Stimulated activated CD8-positive, alpha-beta memory T cell treated with anti-CD3 and anti-CD28 coated beads, Interleukin-7, amount 100 ng/mL, for 1 hour (primary cell): Measurements from ENCODE around the gene ASTN2.

Source experiments
- DNase-seq, 2 donors: peaks; one replicate each; pipeline ENCODE4 v3.0.0-alpha.2; 2020; ENCODE audit warnings: low read depth in 2 of 2

ASTN2 gene

DNA sequence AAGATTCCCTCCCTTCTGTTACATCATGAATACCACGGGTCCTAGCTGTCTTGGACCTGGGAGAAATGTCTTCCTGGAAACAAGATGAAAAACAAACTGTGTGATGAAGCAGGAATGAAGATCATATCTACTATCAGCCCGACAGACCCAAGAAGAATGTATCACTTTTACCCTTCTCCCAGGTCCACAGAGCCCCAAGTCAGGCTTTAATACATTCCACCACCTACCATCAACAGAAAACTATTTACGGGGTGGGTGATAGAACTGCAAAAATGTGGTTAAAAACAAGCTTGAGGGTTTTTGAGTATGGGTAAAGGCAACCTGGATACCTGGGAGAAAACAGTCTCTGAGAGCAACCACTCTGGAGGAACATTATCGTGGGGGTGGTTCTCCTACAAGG lies 400.8 kb downstream of the ASTN2 start:
- no peak for DNase-seq

DNA sequence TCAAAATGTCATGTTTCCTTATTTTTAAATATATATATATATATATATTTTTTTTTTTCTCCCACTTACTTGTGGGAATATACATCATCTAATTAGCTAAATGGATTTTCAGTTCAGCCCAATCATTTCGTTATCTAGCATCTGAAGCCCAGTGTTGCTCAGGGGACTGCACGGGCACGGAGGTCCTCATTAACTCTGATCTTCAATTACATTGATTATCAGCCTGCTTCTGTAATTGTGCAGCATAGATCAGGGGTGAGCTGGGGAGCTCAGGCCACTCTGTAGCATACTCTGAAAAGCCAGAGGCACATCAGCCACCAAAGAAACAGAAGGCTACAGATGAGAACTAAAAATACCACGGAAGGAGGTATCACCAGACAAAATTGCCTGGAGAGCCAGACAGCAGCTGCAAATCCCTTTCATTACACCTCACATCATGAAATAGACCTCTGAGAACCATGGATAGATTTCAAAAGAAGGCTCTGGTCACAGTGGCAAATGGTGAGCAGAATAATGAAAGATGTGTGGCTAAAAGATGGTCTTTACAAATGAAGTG lies 401.3 kb downstream of the ASTN2 start:
- DNase-seq, result no peak

DNA sequence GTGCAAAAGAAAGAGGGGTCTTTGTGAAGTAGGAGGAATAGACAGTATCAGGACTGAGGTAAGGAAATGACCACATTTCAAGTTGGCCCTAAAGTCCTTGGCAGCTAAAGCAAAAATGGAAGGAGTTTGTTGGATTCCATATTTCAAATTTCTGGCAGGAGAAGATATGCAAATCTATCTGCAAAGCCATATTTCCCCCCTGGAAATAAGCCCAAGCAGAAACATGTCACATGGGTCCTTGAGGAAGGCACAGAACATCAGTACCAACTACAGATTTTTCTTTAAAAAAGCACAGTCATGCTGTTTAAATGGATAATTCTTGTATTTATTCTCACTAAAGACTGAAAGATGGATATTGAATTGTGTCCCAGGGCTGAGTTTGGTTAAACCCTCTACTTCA lies 404.8 kb downstream of the ASTN2 start:
- DNase-seq, result no peak

DNA sequence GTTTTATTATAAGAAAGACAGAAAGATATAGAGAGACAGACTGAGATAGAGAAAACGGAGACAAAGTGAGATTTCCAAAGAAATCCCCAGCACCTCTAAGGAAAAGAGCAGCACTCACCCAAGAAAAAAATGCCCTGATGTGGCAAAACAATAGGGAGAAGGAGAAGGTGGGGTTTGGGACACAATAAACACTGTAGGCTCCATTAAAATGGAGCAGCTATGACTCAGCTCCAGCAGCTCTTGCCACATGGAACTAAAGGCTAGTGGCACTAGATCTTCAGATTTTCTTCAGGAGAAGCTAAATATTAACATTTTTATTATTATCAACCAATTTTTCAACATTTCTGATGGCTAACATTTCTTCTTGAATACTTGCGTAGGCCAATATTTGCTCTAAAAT lies 406.0 kb downstream of the ASTN2 start:
- no peak for DNase-seq

DNA sequence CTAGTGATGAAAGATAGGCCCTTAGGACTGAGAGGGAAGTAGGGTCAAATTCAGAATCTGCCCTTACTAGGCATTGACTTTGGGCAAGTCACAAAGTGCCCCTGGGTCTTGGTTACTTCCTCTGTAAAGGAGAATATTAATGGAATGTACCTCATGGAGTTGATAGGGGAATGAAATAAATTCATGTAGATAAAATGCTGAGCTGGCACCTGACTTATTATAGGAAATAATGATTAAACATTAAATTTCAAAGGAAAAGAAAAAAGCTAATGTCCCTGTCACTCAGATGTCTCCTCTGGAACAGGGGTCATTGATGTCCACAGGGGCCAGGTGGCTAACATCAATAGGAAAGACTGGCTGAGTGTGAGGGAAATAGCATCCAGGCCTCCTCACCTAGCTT lies 406.4 kb downstream of the ASTN2 start:
- no peak for DNase-seq

DNA sequence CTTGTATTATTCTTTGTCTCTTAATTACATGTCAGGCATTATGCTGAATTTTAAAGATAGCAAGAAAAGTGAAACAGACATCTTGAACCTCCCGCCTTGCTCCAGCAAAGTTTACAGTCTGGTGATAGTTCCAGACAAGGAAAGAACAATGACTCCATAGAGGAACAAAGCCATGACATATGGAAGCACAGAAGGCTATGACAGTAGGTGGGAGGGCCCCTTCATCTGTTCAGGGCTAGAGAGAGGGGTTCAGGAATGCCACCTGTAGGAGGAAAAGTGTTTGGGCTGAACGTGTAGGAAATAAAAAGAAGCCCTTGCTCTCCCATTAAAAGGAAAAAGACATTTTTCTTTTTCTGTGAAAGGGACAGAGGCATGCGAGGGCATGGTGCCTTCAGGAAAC lies 412.2 kb downstream of the ASTN2 start:
- DNase-seq, result no peak

DNA sequence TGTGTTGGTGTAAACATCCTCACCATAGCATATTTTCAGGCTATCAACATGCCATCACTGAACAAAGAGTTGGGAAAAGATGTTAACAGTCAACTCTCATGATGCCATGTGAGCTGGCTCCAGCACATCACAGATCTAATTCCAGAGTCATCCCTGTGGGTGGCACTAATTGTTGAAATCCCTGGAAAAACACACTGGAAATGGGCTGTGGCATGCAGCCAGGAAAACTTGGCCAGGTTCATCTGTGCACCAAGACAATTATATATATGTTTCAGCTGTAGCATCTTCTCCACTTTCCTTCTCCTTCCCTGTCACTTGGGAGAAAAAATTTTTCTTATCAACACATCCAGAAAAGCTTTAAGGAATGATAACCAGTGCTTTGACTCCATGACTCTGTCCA lies 414.0 kb downstream of the ASTN2 start:
- DNase-seq, result no peak

DNA sequence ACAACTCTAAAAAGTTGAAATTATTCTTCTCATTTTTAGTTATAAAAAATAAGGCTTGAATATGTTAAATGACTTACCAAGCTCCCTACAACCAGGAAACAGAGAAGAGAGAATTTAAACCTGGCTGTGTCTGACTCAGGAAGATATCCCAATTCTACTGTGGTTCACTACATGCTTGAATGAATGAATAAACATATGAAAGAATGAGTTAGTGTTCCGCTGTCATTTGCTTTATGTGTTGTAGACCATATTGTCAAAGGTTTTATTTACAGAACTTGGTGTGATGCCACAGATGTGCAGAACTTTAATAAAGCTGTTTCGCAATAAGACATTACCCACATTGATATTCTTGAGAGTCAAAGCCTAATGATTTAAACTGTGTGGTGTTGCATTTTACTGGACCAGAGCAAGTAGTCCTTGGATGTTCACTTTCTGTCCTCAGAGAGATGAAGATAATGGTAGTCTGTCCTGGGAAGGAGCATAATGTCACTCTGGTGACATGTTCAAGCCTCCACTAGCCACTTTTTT lies 414.6 kb downstream of the ASTN2 start:
- DNase-seq, result no peak

DNA sequence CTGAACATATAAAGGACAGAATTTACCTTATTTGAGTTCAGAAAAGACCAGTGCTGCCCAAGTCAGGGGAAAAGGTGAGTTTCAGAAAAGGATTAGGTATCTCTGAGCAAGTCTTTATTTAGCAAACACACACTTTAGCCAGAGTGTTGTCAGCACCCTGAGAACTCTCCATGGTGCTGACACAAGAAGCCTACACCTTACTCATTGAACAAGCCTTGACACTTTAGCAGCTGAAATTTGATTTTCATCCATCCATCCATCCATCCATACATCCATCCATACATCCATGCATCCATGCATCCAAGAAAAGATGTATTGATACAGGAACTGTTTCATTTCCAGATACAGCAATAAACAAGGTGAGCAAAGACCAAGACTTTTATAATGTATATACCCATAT lies 416.6 kb downstream of the ASTN2 start:
- no peak for DNase-seq

DNA sequence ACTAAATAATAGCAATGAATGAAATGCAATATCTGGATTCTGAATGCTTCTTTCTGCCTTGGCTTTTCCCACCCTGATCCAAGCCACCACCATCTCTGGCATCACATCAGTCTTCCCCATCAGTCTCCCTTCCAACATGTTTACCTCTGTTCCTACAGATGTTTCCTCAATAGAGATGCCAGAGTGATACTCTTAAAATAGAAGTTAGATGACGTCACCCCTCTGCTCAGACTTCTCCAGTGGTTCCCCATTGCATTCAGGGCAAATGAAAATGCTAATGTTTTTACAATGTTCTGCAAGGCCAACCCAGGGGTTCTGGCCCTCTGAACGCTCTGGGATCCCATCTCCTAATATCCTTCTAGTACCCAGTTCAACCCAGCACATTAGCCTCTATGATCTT lies 422.0 kb downstream of the ASTN2 start:
- no peak for DNase-seq

DNA sequence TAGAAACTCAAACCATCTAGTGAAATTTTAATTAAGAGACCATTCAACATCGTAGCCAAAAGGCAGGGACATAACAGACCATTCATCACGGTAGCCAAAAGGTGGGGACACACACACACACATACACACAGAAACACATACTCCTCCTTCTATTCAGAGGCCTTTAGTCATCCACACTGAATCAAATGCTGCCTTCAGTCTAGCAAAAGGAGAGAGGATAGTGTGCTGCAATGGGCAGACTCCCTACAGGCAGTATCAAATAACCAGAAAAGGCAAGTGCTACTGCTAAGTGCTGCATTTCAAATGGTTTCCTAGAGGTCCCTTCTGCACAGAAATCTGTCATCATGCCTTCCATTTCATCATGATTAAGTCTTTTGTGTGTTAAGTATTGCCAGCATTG lies 423.8 kb downstream of the ASTN2 start:
- DNase-seq, result no peak

DNA sequence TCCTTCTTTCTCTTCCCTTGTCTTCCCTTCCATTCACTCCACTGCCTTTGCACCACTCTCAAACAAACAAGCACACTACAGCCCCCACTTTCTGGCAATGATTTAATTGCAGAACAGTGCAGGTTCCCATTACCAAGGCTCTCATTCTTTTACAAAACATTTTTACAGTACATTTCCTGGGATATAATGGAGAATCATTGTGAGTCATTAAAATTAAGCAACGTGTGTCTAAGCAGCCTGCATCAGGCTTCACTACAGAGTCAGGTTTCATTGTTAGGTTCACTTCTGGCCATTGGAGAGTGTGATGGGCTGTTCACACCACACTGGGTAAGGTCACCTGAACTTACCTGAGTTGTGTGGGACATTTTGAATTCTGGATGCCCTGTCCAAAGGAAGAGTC lies 424.3 kb downstream of the ASTN2 start:
- DNase-seq, result no peak

DNA sequence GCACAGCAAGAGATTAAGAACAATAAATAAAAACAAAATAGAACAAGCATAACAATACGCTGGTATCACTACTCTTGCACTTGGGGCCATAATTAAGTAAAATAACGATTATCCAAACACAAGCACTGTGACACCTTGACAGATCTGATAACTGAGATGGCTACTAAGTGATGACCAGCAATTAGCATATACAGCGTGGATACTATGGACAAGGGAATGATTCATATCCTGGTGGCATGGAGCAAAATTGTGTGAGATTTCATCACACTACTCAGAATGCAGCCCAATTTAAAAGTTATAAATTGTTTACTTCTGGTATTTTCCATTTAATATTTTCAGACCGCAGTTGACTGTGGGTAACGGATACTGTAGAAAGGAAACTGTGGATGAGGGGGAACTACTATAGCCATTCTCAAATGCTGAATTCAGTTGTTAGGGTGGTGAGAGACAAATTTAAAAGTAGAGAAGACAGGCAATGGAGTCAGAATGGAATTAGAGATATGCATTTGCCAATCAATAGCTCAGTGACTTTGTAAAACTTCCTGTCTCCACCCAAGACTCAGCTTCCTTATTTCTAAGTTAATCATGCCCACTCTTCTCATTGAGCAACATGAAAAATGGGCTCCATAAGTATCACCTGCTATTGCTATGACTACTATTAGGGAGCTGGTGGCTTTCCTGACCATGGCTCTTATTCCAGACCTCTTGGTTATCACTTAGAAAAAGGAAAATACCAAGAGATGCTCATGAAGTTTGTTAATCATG lies 427.0 kb downstream of the ASTN2 start:
- no peak for DNase-seq

DNA sequence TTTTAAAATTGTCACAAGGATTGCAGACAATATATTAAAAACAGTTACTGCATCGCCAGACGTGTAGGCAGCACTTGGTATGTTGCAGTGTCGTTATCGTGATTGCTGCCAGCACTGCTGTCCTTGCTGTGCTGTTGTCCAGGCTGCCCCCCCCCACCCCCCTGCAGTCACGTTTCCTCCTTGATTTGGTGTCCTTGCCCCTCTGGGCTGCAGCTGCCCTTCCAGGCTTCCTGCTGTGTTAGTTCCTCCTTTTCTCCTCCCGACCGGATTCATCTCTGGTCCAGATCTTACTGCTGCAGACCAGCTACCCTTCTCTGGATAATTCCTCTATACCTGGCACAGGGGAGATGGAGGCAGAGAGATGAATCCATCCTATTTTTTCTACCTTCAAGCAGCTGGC lies 428.8 kb downstream of the ASTN2 start:
- no peak for DNase-seq

DNA sequence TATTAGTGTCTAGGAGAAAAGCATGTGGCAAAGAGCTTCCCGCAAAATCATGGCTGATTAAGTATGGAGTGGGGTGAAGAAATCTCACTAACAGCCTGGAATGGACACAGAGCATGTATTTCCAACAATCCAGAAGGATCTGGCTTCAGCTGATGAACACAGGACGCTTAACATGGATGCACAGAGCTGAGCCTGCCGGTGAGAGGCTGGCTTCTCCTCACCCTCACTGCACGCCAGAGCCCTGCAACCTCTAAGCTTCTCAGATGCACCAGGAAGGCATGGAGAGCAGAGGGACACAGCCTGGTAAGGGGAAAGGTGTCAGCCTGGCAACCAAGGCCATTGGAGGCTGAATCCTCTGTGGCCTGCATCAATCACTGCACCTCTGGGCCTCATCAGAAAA lies 429.3 kb downstream of the ASTN2 start:
- no peak for DNase-seq

DNA sequence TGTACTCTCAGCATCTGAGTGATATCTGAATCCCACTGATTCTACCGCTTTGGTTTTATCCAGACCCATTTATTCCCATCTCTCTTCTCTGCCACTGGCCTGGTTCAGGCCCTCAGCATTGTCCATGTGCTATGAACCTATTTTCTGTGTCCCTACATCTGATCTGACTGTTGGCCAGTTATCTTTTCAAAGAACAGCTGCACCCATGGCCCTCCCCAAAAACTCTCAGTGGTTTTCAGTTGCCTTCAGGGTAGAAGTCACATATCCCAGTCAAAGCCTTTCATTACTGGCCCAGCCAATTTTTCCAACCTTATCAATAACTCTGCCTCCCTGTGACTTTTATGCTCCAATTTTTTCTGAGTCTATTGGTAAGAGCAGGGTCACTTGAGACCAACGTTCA lies 430.7 kb downstream of the ASTN2 start:
- no peak for DNase-seq

DNA sequence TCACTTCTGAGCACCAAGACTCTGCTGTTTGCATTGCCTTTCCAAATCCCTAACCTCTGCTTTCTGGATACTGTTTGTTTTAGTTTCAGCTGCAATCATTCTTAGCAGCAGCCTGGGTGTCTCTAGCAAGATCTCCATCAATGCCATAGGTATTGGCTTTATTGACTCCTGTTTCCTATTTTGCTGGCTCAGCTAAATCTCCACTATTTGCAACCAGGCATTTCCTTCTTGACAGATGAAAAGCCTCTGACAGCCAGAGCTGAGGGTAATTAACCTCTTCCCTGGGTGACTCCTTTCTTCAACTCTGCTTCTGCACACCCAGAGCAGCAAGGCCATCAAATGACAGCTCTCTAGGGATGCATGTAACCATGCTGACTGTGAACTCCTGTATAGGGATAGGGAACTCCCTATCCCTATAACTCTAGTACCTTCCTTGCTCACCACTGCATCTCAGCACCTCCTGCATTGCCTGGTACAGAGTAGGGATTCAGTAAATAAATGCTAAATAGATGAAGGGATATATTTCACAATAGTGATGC lies 434.2 kb downstream of the ASTN2 start:
- DNase-seq, result no peak

DNA sequence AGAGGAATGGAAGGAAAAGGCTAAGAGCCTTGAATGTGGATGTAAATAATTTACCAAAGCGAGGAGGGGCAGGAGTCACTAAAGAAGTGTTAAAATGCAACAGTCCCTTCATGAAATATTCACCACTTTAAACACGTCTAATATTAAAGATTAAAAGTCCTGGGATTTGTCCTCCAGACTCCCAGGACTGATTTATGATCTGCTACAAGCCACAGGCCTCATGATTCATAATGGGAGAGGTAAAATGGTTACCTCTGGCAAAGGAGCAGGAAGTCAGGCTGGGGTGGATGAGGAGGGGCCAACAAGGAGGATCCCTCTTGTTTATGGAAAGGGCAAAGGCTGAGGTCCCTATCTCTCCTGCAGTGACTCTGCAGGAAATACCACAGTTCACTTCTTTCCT lies 435.4 kb downstream of the ASTN2 start:
- DNase-seq, result no peak

DNA sequence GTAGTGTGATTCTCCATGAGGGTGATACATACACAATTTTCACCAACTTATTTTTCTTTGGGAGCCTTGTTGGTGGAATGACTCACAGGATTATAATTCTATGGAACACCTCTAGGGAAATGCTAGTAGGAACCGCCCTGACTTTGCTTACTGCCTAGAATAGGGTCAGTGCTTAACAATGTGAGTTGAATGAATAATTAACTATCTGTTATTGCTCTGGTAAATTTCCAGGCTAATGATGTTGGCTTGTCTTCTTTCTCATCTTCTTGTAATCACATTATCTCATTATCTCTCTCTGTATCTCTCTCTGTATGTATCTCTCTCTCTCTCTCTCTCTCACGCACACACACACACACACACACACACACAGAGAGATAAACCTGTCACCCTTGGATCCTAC lies 436.7 kb downstream of the ASTN2 start:
- no peak for DNase-seq

DNA sequence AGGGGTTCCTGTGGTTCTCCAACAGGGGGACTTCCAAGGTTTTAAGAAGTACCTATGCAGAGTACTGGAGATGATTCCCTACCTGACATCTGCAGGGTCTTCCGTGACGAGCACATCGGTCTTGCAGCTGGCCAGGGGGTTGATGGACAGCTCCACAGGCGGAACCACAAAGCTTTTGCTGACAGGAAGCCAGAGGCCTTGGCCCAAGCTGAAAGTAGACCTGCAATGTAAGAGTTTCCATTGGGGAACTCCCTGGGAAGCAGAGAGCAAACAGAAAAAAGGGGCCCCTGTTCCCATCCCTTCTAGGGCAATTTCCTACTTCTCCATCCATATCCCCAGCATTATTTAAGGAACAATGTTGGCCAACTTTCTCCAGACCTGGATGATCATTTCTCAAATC lies 439.7 kb downstream of the ASTN2 start:
- DNase-seq, result no peak

DNA sequence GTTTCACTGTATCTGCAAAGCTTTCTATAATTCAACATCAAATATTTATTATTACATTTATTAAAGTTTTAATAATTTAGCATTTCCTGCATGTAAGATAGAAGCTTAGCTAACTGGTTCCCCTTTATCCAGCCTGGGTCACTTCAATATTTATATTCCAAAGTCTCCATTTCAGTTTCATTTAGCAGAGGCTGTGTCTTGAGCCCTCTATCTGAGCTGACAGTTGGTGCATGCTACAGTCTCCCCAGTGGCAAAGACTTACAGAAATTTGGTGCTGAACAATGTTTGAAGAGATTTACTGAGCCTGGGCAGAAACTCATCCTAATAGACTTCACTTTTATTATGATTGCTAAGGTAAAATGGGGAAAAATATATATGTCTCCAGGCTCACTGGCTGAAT lies 448.7 kb downstream of the ASTN2 start:
- no peak for DNase-seq

DNA sequence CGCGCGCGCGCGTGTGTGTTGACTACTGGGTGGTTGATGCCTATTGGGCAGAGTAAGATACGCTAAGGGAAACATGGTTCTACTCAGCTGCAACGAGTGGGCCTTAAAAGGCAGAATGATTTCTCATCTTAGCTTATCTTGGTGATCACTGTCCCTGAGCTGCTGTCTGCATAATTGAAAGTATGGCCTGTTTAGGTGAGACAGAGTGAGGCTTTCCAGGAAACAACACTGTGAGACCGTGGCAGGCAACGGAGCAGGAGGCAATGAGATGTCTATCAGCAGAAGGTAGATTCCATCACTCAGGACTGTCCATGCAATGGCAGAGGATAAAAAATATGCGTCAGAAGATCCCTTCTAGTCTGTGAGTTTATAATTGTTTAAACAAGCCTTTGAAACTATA lies 450.6 kb downstream of the ASTN2 start:
- DNase-seq, result no peak

DNA sequence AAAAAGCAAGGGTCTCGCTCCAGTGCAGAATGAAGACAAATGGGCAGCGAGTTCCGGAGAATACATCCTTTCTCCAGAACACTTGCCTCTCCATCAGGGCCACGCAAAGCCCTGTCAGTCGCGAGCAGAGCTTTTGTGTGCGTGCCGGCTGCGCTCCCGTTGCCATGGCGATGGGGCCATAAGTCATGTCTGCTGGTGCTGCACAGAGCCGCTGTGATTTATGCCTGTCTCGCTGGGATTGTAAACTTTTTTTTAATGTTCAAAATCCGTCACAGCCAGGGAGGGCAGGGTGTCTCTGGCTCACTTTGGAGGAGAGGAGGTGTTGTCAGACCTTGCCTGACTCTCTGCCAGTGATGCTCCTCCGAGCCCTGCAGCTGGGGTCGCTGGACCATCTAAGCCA lies 455.0 kb downstream of the ASTN2 start:
- no peak for DNase-seq

DNA sequence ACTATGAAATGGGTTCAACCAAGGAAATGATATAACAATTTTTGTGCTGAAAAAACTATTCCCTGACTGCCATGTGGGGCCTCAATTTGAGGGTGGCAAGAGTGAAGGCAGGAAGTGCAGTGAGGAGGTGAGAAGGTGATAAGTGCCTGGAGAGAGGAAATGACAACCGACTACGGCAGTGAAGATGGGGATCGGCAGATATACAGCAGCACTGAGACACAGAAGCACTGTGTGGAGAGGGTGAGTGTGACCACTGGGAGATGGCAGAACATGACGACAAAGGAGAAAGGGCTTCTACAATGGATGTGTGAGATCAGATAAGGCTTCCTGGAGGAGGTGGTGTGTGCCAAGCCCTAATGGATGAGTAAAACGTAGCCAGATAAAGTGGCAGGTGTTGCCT lies 456.0 kb downstream of the ASTN2 start:
- no peak for DNase-seq
